Measurements from ENCODE around the gene UBE3B. TPM values are rescaled to one million over a fixed set of nuclear protein-coding genes. Genes with fewer than 3 reads are reported as not detected.

UBE3B gene
- total RNA-seq, 6 experiments from 2014 or later: 41.3 to 43.6 (median 43.1) TPM

GRCh38 chr12:109462868-109463692 lies 14.4 kb upstream of the UBE3B start:
- peak overlapping the region; percentile 79 for H3K4me3 Mint-ChIP-seq
- DNase-seq: peak; percentile 93
- peak overlapping the region; percentile 99 for H3K27ac Mint-ChIP-seq
- H3K27me3 Mint-ChIP-seq (ENCODE audit: insufficient read depth): peaks cover 1% of the 10 kb centered on the region
- peaks cover 61% of the 10 kb centered on the region for H3K36me3 Mint-ChIP-seq (ENCODE audit: low read depth)
- peaks cover 91% of the 10 kb centered on the region for H3K4me1 Mint-ChIP-seq (ENCODE audit: low read depth)
- TF ChIP-seq, protein P1, sequence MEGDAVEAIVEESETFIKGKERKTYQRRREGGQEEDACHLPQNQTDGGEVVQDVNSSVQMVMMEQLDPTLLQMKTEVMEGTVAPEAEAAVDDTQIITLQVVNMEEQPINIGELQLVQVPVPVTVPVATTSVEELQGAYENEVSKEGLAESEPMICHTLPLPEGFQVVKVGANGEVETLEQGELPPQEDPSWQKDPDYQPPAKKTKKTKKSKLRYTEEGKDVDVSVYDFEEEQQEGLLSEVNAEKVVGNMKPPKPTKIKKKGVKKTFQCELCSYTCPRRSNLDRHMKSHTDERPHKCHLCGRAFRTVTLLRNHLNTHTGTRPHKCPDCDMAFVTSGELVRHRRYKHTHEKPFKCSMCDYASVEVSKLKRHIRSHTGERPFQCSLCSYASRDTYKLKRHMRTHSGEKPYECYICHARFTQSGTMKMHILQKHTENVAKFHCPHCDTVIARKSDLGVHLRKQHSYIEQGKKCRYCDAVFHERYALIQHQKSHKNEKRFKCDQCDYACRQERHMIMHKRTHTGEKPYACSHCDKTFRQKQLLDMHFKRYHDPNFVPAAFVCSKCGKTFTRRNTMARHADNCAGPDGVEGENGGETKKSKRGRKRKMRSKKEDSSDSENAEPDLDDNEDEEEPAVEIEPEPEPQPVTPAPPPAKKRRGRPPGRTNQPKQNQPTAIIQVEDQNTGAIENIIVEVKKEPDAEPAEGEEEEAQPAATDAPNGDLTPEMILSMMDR (IDR thresholded peaks at IDR 0.05): no peak
- no peaks in the 10 kb centered on the region for H3K9me3 Mint-ChIP-seq

- TF ChIP-seq, protein P1 (IDR thresholded peaks at IDR 0.05): no peak
- Mint-ChIP-seq H3K9me3 (no peaks in the 10 kb centered on the region), H3K4me3 (peak overlapping the region; percentile 79), H3K36me3 (ENCODE audit: low read depth) (peaks cover 61% of the 10 kb centered on the region), H3K4me1 (ENCODE audit: low read depth) (peaks cover 88% of the 10 kb centered on the region), H3K27me3 (ENCODE audit: insufficient read depth) (peaks cover 1% of the 10 kb centered on the region), H3K27ac (peak overlapping the region; percentile 99)
- no peak for DNase-seq
Measured at GRCh38 chr12:109463756-109464155, 13.7 kb upstream of the UBE3B start.

- Mint-ChIP-seq H3K36me3 (ENCODE audit: low read depth) (peaks cover 54% of the 10 kb centered on the region), H3K27ac (peak overlapping the region; percentile 99)
Measured at GRCh38 chr12:109464642-109465351, 12.6 kb upstream of the UBE3B start.

GRCh38 chr12:109466305-109466704 lies 11.1 kb upstream of the UBE3B start:
- Mint-ChIP-seq H3K27me3 (ENCODE audit: insufficient read depth) (peaks cover 1% of the 10 kb centered on the region; the same call in 1 of the 2 replicates), H3K36me3 (ENCODE audit: low read depth) (peaks cover 45% of the 10 kb centered on the region), H3K4me3 (no peak overlapping the region), H3K9me3 (no peaks in the 10 kb centered on the region), H3K27ac (peak overlapping the region; percentile 29), H3K4me1 (ENCODE audit: low read depth) (peaks cover 81% of the 10 kb centered on the region)
- DNase-seq: no peak
- TF ChIP-seq, protein P1 (IDR thresholded peaks at IDR 0.05): no peak

More at GRCh38 chr12:109464642-109465351, 12.6 kb upstream of the UBE3B start:
- TF ChIP-seq, protein P1 (IDR thresholded peaks at IDR 0.05): no peak
- no peak for DNase-seq
- H3K4me3 Mint-ChIP-seq: peak overlapping the region; percentile 79
- H3K4me1 Mint-ChIP-seq (ENCODE audit: low read depth): peaks cover 81% of the 10 kb centered on the region
- peaks cover 1% of the 10 kb centered on the region; the same call in 1 of the 2 replicates for H3K27me3 Mint-ChIP-seq (ENCODE audit: insufficient read depth)
- no peaks in the 10 kb centered on the region for H3K9me3 Mint-ChIP-seq

DNA sequence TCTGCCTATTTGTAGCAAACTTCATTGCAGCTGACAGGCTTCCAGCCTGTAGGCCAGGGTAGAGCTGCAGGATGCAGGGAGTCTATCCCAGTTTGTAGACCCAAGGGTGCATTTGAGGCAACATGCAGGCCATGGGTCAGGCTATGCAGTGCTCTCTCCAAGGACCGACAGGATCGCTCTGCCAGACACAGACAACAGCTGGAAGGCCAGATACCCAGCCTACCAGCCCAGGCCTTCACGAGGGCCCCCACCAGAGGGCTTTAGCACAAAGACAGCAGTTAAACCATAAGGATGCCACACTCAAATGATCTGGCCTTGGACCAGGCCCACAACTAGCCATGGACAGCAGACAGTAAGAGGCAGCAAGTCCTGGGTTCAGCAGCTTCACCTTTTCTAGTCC lies 10.6 kb upstream of the UBE3B start:
- no peak for DNase-seq
- Mint-ChIP-seq H3K4me3 (no peak overlapping the region), H3K36me3 (ENCODE audit: low read depth) (peaks cover 40% of the 10 kb centered on the region), H3K4me1 (ENCODE audit: low read depth) (peaks cover 76% of the 10 kb centered on the region), H3K27me3 (ENCODE audit: insufficient read depth) (peaks cover 1% of the 10 kb centered on the region; the same call in 1 of the 2 replicates), H3K27ac (peak overlapping the region; percentile 29), H3K9me3 (no peaks in the 10 kb centered on the region)
- TF ChIP-seq, protein P1 (IDR thresholded peaks at IDR 0.05): no peak

Measured in HFFc6 (cell line).